Activated CD4-positive, alpha-beta T cell treated with anti-CD3 and anti-CD28 coated beads, Interleukin-2, amount 50 U/mL, for 48 hours (primary cell): ENCODE measurements around the gene MSI2.

Experiments used
- DNase-seq, 2 experiments: peaks; one replicate each; pipeline ENCODE4 v3.0.0-alpha.2; 2020

MSI2 gene

GRCh38 chr17:57631871-57632270 is 375.5 kb downstream of the MSI2 start:
- DNase-seq: no peak

GRCh38 chr17:57632294-57632693 is 376.0 kb downstream of the MSI2 start:
- no peak for DNase-seq

- no peak for DNase-seq
Observed at GRCh38 chr17:57633236-57633635, 376.9 kb downstream of the MSI2 start.

GRCh38 chr17:57634713-57635465 is 378.6 kb downstream of the MSI2 start:
- no peak for DNase-seq

GRCh38 chr17:57636274-57636673 is 380.0 kb downstream of the MSI2 start:
- no peak for DNase-seq

GRCh38 chr17:57636985-57637665 is 380.8 kb downstream of the MSI2 start:
- no peak for DNase-seq

GRCh38 chr17:57637666-57638010 is 381.3 kb downstream of the MSI2 start:
- DNase-seq: no peak

GRCh38 chr17:57638284-57638683 is 382.0 kb downstream of the MSI2 start:
- DNase-seq: no peak

- no peak for DNase-seq
Observed at GRCh38 chr17:57639381-57639780, 383.1 kb downstream of the MSI2 start.

GRCh38 chr17:57640079-57640478 is 383.8 kb downstream of the MSI2 start:
- DNase-seq: no peak

GRCh38 chr17:57641761-57642160 is 385.4 kb downstream of the MSI2 start:
- DNase-seq: no peak

- DNase-seq: no peak
Observed at GRCh38 chr17:57643062-57643461, 386.7 kb downstream of the MSI2 start.

- no peak for DNase-seq
Observed at GRCh38 chr17:57644326-57644725, 388.0 kb downstream of the MSI2 start.

- DNase-seq: peak in 1 of 2 experiments; percentile 13
Observed at GRCh38 chr17:57645950-57646665, 389.8 kb downstream of the MSI2 start.

GRCh38 chr17:57648720-57649119 is 392.4 kb downstream of the MSI2 start:
- DNase-seq: no peak

GRCh38 chr17:57649191-57649590 is 392.9 kb downstream of the MSI2 start:
- no peak for DNase-seq

- no peak for DNase-seq
Observed at GRCh38 chr17:57649731-57650484, 393.6 kb downstream of the MSI2 start.

- no peak for DNase-seq
Observed at GRCh38 chr17:57650548-57650947, 394.2 kb downstream of the MSI2 start.

- no peak for DNase-seq
Observed at GRCh38 chr17:57651451-57651850, 395.1 kb downstream of the MSI2 start.

GRCh38 chr17:57651996-57652395 is 395.7 kb downstream of the MSI2 start:
- DNase-seq: no peak

GRCh38 chr17:57652811-57653210 is 396.5 kb downstream of the MSI2 start:
- no peak for DNase-seq

GRCh38 chr17:57653279-57653678 is 397.0 kb downstream of the MSI2 start:
- DNase-seq: no peak
